Epithelial cell of prostate (primary cell): ENCODE data around the gene CIB4.

ENCODE experiments used
- DNase-seq: peaks from one replicate; pipeline ENCODE4 v3.0.0-alpha.2; 2011; ENCODE audit warnings: low read depth, low spot score
- H3K27ac ChIP-seq: fragments of 450-650 bp; 2 replicates; pipeline ENCODE4 v1.5.1; 2017; ENCODE audit warnings: mild to moderate bottlenecking

The CIB4 gene

DNA sequence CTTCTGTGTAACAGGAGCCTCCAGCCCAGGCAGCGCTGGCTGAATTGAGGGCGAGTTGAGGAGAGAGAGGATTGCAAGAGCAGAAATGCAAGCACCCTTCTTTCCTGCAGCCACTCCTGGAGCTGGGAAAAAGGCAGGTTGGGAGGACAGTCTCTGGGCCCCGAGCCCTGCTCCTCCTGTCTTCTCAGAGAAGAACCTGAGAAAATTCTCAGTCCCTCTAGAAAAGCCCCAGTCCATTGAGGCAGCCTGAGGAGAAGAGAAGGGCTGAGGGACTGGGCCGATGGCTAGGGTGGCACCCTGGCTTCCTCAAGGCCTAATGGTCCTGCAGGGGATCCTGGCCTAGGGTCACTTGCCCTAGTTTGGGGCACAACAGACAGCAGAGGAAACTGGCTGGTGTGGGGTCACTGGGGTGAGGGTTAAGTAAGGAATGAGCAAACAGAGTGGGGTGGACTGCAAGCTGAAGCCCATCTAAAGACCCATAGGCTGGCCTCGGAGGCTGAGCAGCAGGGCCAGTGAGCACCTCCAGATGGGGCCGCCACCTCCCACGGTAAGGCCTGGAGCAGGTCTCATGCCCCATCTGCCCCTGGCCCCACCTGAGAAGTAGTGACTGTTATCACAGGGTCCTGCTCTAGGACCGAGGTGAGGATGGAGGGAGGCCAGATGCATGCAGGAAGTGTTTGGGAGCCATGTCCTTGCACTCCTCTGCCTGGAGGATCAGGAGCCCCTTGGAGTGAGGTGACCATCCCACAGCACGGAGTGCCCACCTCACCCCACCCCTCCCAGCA lies 12.4 kb downstream of the CIB4 start:
- H3K27ac ChIP-seq = no peak overlapping the region
- DNase-seq = no peak

DNA sequence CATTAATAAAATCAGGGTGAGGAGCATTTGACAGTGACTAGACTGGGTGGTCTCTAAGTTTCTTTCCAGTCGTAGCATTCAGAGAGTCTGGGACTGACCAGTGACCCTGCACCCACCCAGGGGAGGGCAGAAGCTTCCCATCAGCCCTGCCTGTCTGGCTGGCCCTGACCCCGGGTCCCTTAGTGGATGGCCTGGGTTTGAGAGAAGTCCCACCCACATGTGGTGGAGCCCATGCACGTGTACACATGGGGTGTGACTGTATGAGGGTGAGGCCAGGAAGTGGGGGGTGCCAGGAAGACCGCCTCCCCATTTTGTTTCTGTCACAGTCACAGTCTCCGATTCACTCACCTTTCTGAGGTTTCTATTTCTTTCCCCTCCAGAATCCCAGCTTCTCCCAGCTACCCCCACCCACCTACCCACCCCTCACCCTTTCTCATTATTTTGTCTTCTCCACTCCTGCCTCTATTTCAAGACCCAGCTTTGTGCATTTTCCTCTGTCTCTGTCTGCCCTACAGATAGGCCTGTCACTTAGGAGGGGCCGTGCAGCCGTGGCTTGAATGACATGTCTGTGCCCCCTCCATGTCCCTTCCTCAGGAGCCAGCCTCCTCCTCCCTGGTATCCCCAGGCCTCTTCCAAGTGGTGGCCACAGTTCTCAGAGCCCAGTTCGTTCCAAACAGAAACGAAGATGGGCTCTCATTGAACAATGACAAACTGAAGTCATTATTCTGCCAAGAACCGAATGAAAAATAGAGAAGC lies 13.6 kb downstream of the CIB4 start:
- no peak for DNase-seq

DNA sequence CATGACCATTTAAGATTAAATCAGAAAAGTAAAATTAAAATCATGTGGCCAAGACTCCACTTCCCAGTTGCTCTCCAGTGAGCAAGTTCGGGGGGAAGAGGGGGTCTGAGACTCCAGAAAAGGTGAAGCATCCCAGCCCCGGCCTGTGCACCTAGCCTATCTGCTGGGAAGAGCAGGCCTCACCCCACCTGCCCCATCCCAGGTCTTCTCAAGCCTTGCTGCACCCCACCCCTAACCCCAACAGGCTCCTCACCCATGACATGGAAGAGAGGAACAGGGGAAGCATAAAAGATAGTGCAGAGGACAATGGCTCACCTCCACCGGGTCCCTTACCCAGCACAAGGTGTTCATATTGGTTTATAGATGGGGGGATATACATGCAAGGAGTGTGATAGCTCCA lies 14.6 kb downstream of the CIB4 start:
- no peak overlapping the region for H3K27ac ChIP-seq
- no peak for DNase-seq

More for the DNA sequence above, 13.6 kb downstream of the CIB4 start:
- H3K27ac ChIP-seq = no peak overlapping the region

DNA sequence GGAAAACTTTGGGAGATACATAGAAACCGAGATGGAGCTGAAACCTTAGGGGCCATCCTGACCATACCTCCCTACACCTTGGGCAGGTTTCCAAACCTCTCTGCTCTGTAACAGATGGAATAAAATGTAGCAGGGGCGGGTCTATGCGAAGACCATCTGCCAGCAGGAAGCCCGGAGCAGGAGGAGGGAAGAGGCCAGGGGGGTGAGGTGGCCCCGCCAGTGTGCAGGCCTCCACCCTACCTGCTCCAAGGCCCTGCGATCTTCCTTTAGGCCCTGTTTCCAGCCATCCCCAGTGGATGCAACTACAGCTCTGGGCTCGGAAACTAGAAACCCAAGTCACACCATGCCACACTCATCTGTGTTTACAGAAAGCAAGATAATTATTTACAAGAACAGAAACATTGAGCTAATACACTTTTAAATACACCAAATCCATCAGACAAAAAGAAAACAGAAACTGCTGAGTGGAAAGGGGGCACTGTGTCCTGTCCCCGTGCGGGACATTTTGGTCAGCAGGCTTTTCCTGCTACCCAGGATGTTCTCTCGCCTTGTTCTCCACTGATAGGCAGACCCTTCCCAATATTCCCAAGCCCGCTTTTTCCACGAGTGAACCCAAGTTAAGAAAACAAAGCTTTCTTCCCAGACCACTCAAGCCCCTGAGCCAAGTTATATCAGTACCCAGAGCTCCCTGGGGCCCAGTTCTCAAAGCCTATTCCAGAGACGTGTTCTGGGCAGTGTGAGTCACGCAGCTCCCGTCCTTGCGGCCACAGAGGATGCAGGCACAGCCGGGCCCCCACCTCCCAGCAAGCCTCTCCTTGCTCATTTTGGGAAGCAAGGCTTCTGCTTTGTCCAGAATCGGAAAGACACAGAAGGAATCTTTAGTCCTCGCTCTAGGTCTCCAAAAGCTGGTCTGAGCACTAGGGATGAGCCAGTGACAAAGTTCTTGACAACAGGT lies 17.3 kb downstream of the CIB4 start:
- H3K27ac ChIP-seq = no peak overlapping the region
- no peak for DNase-seq

DNA sequence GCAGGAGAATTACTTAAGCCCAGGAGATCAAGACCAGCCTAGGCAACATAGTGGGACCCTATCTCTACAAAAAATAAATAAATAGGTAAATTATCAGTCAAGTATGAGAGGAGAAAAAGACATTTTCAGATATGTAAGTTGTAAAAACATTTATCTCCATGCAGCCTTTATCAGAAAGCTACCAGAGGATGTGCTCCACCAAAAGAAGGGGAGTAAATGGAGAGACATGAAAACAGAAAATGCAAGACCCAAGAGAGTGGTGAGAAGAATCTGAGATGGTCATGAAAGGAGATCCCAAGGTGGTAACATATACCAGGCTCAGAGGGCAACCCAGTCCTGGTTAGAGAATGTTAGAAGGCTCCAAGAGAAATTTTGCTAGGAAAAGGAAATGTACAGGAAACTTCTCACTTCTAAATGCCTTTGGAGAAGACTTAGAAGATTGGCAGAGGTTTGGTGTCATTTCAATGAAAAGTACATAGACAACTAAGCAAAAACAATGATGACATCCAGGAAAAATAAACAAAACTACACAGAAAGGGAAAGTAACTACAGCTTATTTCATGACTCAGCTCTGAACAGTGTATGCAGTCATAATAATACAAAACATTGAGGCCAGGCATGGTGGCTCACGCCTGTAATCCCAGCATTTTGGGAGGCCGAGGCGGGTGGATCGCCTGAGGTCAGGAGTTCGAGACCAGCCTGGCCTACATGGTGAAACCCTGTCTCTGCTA lies 19.5 kb downstream of the CIB4 start:
- no peak overlapping the region for H3K27ac ChIP-seq
- DNase-seq = no peak

DNA sequence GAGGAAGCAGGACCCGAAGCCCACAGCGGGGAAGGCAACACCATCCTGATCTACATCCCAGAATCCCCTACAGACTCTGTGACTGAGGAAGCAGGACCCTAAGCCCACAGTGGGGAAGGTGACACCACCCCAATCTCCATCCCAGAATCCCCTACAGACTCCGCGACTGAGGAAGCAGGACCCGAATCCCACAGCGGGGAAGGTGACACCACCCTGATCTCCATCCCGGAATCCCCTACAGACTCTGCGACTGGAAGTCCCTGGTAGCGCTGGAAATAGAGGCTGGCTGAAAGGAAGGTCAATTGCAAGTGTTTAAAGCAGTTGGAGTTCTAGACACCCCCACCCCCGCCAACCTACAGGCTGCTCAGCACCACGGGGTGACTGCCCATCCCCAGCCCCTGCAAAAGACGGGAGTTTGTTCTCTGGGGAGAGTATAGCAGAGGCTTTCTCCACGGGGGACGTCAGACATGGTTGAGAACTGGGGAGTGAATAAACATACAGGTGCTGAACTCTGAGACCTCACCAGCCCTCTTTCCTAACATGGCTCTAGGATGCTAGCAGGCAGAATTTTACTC lies 21.0 kb downstream of the CIB4 start:
- H3K27ac ChIP-seq = no peak overlapping the region
- no peak for DNase-seq

DNA sequence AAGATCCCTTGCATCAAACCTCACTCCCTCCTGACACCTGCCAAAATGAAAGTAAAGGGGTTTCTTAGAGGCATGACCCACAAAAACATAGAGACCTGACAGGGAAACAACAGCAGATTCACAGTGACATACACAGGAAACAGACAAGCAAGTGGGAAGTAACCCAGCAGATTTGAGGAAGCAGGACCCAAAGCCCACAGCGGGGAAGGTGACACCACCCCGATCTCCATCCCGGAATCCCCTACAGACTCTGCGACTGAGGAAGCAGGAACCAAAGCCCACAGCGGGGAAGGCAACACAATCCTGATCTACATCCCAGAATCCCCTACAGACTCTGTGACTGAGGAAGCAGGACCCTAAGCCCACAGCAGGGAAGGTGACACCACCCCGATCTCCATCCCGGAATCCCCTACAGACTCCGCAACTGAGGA lies 21.6 kb downstream of the CIB4 start:
- no peak for DNase-seq

DNA sequence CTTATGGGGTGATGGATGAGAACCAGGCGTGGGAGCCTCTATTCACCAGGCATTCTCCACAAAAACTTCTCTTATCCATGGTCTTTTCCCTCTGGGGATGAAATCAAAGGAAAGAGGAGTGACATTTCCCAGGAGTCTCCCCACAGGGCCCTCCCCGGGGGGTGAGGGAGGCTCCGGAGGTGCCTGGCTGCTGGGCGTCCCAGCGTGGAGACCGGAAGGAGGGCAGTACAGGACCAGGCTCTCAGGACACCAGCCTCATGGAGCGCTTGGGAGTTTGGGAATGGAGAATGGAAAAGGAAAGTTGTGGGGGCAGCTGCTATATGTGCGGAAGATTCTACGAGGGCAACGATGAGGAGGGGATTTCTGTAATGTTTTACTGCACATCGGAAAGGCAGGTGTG lies 22.1 kb downstream of the CIB4 start:
- no peak overlapping the region for H3K27ac ChIP-seq
- no peak for DNase-seq

More for the DNA sequence above, 21.6 kb downstream of the CIB4 start:
- no peak overlapping the region for H3K27ac ChIP-seq

DNA sequence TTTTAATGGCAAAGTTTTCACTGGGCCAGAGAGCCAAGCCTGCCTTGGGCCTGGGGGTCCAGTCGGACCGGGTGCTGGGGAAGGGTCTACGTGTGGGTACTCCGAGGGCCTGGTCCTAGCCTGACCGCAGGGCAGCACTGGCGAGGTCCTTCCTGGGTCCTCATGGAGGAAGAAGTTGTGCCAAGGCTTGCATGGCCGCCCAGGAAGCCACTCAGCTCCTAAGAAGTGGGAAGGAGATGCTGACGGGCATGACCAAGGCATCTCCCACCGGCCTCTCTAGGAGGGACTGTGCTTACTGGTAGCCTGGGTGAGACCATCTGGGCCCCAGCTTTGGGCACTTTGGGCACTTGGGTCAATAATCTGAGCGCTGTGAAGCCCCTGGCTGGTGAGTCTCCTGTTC lies 22.6 kb downstream of the CIB4 start:
- DNase-seq = no peak
- no peak overlapping the region for H3K27ac ChIP-seq

DNA sequence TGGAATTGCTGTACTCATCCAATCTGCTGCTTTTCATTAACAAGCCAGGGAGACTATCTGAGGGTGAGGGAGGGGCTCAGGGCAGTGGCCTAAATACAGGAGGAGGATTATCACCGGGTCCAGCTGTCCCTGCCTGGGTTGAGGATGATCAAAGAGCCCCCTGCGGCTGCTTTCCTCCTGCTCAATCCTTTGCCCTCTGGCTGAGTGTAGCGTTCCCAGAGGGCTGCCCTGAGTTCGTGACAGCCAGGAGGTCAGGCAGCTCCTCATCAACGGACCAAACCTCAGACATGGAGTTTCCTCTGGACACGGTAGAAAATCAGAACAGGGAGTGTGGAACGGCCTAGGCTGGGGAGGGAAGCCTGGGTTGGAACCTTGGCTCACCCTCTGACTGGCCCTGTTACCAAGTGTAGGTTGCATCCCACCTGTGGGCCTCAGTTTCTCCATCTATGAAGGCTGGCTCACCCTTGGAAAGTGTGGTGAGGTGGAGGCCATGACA lies 23.5 kb downstream of the CIB4 start:
- H3K27ac ChIP-seq = no peak overlapping the region
- no peak for DNase-seq

DNA sequence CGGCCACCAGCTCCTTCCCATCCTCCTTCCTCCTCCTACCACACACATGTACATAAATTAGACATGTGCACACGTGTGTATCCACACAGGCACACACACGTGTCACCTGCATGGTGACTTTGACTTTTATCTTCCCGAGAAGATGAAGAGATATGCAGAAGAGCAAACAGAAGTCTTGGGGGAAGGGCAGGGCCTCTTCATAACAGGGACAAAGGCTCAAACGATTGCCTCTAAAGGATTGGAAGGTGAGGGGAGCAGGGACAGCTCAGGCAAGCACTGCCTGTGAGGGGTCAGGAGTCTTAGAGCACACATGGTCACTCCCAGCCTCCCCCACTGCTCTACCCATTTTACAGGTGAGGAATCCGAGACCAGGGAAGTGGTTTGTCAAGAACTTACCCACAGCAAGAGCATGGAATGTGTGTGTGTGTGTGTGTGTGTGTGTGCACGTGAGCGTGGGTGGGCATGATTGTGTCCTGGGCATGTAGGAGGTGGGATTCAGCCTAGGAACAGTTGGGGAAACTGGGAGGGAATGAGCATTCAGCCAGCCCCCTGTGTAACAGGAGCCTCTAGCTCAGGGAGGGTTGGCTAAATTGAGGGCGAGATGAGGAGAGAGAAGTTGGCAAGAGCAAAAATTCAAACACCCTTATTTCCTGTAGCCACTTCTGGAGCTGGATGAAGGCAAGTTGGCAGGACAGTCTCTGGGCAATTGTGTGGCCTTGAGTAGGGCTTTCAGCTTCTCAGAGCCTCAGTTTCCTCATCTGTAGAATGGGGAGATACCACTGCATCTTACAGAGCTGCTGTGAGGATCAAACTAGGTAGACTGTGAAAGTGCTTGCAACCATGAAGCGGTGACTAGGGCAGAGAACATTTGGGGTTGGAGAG lies 24.2 kb downstream of the CIB4 start:
- H3K27ac ChIP-seq = no peak overlapping the region
- no peak for DNase-seq

DNA sequence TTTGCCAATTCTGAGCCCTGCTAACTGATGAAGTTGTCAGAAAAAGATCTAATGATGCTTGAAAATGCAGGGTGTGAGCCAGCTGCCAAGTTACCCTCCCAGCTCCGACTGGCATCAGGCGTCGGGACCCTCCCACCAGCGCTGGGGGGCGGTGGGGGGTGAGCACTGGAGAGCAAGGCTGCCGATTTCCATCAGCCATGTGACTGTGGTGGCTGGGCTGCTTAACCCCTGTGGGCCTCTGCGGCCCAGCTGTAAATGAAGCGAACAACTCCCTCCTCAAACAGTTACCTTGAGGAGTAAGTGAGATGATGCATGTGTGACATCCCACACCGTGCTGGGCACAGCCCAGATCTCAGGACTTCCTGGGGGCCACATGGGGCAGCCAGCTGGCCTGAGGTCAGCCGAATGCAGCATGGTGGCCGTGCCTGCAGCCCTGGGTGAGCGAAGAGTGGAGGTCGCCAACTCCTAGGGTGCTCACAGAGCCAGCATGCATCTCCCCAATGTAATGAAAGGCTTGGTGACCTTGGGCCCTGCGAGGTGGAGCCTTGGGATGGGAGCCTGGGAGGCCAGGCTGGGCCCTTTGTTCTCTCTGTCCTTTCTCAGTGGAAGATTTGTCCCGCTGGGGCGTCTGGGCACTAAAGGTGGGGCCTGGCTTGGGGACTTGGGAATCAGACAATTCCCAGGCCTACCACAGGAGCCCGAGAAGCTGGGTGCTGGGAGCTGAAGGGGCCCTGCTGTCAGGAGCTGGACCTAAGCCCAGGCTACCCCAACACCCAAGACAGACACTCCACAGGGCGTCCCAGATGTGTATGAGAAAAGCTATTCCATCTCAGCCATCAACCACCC lies 25.1 kb downstream of the CIB4 start:
- DNase-seq = no peak
- no peak overlapping the region for H3K27ac ChIP-seq

DNA sequence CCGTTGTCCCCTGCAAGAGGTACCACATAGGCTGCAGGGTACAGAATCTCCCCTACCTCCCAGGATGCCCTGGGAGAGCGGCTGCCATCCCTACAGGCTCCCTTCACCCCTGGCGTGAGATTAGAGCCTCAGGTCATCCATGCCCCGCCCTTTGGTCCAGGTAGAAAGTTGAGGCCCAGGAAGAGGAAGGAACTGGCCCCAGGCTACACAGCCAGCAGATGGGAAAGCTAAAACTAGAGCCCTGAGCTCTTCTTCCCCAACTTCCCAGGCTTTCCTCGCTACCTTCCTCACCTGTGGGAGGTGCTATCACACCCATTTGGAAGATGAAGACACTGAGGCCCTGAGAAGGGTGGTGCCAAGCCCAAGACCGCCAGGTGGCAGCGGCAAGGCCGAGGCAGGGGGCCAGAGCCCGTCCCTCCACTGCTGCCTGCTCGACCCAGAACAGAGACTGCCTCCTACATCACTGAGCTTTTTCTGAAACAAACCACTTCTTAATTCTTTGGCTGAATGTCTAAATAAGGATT lies 25.8 kb downstream of the CIB4 start:
- H3K27ac ChIP-seq = no peak overlapping the region
- DNase-seq = no peak

DNA sequence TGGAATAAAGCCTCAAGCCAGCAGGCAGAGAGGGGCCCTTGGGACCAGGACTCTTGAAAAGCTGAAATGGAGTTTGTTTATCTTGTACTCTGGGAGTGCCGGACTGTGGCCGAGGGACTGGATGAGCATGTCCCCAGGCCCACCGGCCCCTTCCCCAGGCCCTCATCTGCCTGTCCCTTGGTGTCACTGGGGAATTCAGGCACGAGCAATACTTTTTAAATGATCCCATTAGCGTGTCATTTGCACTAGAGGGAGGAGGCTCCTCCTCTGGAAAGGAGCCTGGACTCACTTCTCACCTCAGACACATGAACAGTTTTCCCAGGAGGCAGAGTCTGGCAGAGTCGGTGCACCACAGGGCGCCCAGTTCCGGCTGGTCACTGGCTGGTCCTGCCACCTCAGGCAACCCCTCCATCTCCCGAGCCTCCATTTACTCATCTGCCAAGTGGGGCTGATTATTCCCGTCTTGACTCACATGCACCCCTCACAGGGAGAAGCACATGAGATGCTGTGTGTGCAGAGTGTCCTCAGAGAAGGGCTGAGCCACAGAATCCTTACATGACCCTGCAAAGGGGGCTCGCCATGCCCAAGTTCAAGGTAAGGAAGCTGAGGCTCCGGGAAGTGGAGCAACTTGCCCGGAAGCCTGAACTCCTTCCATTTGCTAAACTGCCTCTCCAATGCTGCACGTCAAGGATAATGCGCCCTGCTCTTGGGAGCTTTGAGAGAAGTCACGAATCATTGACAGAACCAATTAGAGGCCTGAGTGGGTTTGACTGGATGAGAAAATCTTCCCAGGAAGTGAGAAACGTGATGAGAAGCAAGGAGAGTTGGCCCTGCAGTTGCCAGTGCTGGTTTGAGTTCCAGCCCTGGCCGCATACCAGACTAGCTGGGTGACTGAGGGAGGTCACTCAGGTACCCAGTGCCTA lies 26.7 kb downstream of the CIB4 start:
- DNase-seq = no peak
- no peak overlapping the region for H3K27ac ChIP-seq

DNA sequence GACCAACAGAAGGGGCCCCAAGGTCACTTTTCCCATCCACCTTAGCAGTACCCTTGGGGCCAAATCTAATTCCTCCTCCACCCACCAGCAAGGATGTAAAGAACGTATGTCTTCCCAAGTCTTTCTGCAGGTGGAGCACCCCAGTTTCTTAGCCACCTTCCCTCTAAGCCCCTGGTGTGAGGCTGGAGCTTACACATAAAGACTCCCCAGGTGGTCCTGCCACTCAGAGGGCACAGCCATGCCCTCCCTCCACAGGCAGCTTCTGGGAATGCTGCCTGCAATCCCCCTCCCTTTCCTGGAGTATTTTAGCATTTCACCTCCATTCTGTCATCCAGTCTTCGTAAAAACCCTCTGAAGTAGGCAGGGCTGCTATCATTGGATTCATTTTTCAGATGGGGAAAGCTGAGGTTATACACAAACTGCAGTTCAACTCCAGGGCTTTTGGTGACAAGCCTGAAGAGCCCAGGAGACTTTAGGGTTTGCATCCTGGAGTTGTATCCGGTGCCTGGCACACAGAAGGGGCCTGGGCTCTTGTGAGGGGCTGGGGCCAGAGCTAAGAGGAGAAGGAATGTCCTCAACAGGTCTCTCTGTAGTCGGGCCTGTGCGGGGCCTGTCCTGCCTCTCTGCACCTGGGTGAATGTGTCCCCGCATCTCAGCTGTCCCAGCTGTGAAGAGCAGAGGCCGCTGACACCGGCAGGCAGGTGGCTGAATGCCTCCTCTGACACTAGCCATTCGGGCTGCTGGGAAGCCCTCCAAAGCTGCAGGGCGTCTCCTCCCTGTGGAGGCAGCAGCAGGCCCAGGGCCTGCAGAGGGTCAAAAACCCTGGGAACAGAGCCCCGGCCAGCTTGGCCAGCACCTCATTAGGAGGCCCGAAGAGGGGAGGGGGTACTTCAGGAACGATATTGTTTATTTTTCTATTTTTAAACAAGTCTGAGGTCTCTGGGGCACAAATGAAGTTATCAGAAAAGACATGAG lies 27.6 kb downstream of the CIB4 start:
- DNase-seq = no peak
- no peak overlapping the region for H3K27ac ChIP-seq
